NCI-H526 treated with DMSO at 0.1 percent for 48 hours (cell line): ENCODE results near the gene HLA-E.
"Not testable (repeated sequence)": the region's sequence is repeated elsewhere in the genome, so short reads cannot be mapped to it uniquely, and the experiment has no call there.

Experiments
- DNase-seq: peaks from one replicate; lab custom pipeline; 2025; lab: John Stamatoyannopoulos, UW

Gene HLA-E

DNA sequence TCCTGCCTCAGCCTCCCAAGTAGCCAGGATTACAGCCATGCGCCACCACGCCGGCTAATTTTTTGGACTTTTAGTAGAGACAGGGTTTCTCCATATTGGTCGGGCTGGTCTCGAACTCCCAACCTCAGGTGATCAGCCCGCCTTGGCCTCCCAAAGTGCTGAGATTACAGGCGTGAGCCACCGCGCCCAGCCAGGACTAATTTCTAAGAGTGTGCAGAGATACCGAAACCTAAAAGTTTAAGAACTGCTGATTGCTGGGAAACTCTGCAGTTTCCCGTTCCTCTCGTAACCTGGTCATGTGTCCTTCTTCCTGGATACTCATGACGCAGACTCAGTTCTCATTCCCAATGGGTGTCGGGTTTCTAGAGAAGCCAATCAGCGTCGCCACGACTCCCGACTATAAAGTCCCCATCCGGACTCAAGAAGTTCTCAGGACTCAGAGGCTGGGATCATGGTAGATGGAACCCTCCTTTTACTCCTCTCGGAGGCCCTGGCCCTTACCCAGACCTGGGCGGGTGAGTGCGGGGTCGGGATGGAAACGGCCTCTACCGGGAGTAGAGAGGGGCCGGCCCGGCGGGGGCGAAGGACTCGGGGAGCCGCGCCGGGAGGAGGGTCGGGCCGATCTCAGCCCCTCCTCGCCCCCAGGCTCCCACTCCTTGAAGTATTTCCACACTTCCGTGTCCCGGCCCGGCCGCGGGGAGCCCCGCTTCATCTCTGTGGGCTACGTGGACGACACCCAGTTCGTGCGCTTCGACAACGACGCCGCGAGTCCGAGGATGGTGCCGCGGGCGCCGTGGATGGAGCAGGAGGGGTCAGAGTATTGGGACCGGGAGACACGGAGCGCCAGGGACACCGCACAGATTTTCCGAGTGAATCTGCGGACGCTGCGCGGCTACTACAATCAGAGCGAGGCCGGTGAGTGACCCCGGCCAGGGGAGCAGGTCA, at the start of gene HLA-E:
TSS of gene HLA-E (plus strand) at position 429 of the 945 bp plus-strand sequence. CDS start at position 452, 23 bp downstream.
- peak; percentile 87 for DNase-seq

DNA sequence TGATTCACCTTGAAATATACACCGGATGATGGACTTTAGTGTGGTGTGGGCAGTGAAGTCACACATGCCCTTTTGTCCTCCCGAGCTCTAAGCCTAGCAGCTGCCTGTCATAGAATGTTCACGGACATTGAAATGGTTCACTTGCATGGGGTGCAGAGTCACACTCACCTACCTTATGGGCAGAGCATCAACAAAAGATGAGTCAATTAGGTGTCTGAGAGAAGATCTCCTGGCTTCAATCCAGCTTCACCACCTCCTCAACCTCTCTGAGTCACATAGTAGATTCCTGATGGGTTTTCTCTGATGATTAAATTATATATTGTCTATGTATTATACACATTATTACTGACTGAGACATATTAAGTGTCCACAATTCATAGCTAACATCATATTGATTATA, 48.1 kb upstream of the HLA-E start:
- no peak for DNase-seq

DNA sequence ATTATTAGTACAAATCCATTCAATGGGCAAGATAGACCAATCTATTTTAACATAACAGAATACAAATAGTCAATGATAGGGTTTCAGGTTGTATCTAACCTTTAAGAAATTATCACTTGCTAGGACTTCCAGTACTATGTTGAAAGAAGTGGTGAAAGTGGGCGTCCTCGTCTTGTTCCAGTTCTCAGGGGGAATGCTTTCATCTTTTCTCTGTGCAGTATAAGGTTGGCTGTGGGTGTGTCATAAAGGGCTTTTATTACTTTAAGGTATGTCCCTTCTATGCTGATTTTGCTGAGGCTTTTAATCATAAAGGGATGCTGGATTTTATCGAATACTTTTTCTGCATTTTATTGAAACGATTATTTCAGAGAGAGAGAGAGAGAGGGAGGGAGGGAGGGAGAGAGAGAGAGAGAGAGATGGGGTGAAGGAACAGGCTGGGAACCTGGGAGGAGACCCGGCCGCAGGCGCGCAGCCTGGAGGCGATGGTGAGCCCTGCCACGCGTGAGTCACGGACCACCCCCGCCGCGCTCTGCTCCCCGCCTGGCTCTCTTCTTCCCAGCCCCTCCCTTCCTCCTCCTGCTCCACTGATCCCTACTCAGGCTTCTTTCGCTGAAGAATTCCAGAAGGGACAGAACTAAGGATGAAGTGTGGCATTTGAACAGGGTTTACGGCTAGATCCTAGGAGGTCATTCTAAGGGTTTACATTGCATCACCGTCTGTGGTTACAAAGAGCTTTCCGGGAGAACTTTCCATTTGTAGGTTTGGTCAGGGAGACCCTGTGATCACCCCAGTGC, 45.5 kb upstream of the HLA-E start:
- no peak for DNase-seq

DNA sequence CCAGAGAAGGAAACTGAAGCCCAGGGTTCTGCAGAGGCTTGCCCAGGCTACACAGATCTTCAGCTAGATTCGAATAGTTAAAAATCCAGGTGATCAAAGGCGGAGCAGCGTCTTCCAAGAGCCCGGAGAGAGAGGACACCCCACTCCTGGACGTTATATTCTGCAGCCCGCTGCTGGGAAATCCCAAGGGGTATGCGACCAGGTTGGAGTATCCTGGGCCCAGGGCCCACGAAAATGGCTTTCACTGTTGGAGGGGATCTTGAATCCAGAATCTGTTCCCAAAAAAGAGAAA, 44.9 kb upstream of the HLA-E start:
- DNase-seq = no peak

DNA sequence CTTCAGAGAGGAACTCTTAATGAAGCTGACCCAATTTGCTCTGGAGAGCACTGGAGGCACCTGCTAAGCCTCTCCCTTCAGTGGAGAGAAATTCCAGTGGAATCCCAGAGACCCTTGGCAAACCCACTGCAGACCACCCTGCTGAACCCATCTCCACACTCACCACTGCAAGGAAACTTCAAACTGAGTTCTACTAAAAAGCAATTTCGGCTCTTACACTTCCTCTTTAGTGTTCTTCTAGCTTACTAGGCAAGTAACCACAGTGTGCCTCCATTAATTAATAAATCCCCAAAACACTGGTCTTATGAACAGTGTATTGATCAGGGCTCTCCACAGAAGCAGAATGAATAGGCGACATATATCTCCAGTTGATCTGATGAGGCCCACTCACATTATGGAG, 43.0 kb upstream of the HLA-E start:
- DNase-seq = no peak

DNA sequence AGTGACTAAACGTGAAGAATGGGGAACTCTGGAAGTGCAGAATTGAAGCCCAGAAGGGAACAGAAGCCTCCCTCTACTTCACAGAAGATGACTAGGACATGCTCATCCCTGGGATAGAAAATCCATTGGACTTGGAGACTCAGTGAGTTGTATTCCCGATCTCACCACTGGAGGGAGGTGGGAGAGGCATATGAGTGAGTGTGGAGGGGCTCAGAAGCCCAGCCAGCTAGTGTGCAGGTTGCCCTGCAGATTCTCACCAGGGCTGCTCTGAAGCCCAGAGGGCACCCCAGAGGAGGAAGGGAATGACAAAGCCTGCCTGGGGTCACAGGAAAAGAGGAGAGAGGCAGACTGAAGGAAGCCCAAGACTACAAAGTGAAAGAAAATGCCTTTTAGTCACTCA, 42.1 kb upstream of the HLA-E start:
- no peak for DNase-seq

DNA sequence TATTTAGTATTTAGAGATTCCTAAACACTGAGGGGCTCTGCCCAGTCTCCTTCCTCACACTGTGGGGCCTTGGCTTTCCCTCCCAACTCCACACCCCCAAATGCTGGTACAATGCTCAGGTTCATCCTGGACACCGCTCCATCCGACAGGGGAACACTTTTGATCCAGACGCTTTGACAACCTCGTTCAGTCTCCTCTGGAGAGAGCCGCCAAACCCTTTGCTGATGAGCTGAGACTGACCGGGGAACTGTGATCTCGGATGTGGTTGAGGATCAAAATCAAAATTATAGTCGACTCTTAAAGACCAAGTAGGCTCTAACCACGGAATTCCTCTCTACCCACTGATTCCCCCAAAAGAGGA, 38.8 kb upstream of the HLA-E start:
- DNase-seq = no peak

DNA sequence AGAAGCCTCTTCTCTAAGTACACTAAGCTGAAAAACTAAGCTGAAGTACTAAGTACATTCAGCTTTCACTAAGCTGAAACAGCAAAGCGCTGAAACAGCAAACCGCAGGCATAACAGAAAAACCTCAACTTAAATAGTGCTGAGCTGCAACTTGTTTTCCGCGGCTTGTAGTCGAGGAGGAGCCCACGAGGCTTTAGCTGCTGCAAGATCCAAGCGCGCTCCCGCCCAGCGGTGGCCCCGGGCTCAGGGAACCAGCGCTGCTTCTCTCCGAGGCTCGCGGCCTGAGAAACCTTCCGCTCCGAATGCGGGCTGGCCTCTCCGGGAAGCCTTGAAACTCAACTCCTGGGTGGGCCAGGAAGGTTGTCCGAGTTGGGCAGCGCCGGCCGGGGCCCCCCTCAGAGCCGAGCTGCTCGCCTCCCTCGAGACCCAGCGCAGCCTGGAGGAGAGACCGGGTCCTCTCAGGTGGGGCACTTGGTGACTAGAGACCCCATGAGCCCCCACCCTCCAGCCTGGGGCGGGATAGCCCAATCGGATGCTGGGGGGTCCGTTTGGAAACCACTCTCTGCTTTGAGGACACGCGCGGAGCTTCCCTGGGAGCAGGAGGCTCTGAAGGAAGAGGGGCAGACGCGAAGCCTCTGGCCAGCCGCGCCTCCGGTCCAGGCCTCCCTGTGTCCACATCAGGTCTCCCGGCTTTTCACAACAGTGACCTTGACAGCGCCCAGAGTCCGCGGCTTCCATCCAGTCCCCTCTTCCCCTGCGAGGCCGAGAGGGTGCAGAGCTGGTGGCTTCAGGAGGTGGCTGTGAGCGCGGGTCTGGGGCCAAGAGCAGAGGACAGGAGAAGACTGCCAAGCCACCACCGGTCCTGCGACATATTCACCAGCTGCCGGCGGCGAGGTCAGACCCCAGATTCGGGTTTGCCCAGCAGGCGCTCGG, 38.1 kb upstream of the HLA-E start:
- DNase-seq = no peak

DNA sequence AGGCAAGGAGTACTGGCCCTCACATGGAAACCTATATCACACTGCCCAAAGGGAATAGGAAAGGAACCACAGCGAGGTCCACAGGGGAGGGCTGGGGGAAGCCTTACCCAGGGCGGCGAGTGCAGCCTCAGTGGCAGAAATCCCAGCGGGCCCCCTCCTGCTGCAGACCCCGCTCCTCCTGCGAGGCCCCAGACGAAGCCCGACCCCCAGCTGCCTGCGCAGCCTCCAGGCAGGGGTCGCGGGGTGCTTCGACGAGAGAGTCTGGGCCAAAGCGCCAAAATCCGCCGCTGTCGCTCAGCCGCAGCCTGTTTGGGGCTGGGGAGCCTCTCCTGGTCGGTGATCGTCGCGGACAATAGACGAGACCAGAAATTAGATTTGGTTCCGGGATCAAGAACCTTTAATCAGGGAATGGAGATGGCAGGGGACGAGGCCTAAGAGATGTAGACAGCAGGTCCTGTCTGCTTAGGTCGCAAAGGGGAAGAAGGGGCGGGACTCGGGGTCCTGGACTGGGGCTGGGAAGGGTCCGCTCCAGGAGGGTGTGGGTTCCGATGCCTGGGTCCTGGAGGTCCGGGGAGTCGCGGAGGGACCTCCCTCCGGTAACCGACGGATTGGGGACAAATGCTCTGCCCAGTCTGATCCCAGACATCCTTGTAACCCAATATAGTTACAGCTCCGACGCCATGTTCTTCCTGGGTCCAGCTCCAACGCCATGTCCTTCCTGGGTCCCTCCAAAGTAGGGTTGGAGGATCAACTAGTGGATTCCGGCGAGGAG, 36.4 kb upstream of the HLA-E start:
- no peak for DNase-seq

DNA sequence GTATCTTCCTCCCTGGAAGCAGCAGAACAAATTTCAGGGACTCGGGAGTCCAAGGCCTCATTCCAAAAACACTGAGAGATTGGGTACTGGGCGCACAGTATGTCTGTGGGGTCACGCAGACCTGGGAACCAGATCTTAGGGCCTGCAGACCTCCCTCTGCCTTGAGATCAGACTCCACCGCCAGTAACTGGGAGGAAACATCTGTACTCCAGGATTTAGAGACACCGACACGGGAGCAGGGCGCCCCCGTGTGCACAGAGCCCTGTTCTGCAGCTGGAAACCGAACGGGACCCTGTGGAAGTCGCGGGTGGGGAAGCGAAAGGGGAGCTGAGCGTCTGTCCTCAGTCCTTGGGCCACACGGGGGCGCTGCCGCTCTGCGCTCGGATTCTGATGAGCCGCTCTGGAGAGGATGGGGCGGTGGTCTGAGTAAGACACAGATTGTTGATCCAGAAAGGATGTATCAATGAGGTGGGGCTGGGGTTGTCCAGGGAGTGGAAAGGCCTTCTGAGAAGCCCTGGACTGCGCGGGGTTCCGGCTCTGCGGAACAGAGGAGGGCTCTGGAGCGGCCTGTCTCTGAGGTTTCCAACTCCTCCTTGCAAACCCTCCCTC, 35.7 kb upstream of the HLA-E start:
- DNase-seq = peak; percentile 56

DNA sequence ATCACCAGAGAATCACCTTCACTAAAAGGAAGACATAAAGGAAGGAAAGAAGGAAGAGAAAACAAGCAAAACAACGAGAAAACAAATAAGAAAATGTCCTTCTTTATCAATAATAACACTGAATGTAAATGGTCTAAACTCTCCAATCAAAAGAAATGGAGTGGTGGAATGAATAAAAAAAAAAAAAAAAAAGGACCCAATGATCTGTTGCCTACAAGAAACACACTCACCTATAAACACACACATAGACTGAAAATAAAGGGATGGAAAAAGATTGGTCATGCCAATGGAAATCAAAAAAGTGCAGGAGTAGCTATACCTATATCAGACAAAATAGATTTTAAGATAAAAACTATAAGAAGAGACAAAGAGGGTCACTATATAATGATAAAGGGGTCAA, 30.2 kb upstream of the HLA-E start:
- DNase-seq = no peak

DNA sequence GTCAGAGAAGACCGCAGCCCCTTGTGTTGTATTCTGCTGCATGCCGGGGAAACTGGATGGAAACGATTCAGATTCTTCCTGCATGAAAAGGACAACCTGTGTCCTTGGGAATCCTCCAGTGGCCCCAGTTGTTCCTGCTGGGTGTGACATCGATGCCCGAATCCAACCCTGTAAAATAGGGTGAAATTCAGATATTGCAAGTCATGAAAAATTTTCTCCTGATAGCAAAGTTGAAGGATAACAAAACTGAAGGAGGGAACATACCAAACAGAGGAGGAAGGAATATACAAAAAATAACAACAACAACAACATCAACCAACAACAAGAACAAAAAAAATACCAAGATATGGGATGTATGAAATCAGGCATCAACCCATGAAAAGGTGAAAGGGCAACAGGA, 28.3 kb upstream of the HLA-E start:
- no peak for DNase-seq

DNA sequence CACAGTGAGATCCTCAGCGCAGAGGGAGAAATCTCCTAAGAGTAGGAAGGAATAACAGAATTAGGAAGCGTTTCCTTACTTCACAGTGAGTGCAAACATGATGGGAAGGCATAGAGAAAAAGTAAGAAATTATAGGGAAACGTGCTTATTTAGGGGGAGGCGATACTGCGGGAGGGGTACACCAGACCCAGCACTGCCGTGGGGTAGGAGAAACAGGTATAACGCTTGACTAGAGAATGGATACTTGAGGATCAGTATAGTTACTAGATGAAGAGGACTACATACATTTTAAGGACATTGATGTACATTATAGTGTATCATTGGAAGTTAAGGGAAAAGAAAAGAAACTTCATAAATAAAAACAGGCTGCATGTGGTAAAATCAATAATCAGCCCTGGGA, 26.8 kb upstream of the HLA-E start:
- DNase-seq = no peak

DNA sequence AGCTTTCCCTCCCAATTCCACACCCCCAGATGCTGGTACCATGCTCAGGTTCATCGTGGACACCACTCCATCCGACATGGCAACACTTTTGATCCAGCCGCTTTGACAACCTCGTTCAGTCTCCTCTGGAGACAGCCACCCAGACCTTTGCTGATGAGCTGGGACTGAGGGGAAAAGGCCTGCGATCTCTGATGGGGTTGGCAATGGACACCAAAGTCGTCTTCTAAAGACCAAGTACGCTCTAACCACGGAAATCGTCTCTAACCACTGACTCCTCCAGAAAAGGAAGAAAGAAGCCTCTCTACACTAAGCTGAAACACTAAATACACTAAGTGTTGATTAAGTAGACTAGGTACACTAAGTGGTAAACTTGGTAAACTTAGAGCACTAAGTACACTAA, 26.1 kb upstream of the HLA-E start:
- DNase-seq = no peak

DNA sequence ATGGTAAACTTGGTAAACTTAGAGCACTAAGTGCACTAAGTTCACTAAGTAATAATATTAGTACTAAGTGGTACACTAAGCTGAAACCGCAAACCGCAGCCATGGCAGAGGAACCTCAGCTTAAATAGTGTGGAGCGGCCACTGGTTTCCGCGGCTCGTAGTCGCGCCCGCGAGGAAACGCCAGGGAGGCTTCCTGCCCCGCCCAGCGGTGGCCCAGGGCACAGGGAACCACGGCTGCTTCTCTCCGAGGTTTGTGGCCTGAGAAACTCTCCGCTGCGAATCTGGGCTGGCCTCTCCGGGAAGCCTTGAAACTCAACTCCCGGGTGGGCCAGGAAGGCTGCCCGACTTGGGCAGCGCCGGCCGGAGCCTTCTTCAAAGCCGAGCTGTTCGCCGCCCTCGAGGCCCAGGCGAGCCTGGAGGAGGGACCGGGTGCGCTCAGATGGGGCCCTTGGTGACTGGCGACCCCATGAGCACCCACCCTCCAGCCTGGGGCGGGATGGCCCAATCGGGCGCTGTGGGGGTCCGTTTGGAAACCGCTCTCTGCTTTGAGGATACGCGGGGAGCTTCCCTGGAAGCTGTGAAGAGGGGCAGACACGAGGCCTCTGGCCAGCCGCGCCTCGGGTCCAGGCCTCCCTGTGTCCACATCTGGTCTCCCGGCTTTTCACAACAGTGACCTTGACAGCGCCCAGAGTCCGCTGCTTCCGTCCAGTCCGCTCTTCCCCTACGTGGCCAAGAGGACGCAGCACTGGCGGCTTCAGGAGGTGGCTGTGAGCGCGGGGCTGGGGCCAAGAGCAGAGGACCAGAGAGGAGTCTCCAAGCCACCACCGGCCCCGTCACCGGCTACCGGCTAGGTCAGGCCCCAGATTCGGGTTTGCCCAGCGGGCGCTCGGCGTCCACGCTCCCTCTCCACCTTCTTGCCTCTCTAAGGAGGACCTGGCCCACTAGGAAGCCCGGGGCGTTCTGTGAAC, 25.4 kb upstream of the HLA-E start:
- no peak for DNase-seq

DNA sequence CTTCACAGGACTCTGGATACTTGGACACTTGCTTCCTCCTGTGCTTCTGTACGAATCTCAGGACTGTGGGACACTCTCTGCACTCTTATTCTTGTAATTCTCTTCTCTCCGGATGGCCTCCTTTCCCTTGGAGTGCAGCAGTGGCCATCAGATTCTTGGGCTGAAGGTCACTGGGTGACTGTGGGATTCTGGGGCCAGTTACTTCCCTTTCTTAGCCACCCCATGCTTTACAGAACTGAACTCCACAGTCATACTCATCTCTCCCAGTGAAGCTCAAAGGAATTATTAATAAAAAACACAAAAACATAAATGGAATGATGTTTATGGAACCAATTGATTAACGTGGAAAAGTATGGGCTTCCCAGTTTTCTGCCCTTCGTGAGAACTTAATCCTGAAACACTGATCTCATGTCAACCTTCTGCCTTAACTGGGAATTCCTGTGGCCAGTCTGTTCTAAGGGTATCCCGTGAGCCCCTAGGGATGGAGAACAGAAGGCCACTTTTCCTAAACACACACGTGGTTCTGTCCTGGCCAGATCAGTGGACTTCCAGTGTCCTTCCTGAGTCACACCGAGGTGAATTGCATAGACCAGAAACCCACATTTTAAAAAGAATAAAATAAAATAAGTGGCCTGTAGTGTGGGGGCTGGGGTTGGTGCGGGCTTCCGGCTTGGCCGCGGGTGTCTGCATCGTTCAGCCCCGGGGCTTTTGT, 23.6 kb upstream of the HLA-E start:
- DNase-seq = no peak

DNA sequence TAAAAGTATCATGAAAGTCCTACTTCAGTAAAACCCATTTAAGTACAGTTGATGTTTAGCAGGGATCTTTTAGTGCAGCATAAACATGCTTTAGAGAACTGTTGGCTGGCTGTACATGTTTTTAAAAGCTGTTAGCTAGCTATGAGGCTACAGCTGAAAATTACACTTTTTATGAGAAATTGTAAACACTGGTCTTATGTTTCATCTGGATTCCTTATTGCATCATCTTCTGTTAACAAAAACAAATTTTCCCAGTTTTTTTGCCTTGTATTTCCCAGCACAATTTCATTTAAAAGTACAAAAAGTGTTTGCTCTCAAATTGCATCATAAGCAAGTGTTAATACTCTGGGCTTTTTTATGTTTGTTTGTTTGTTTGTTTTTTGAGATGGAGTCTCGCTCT, 18.3 kb upstream of the HLA-E start:
- no peak for DNase-seq

DNA sequence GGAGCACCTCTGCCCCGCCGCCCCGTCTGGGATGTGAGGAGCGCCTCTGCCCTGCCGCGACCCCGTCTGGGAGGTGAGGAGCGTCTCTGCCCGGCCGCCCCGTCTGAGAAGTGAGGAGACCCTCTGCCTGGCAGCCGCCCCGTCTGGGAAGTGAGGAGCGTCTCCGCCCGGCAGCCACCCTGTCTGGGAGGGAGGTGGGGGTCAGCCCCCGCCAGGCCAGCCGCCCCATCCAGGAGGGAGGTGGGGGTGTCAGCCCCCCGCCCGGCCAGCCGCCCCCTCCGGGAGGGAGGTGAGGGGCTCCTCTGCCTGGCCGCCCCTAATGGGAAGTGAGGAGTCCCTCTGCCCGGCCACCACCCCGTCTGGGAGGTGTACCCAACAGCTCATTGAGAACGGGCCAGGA, 14.2 kb upstream of the HLA-E start:
- DNase-seq = not testable (repeated sequence)

DNA sequence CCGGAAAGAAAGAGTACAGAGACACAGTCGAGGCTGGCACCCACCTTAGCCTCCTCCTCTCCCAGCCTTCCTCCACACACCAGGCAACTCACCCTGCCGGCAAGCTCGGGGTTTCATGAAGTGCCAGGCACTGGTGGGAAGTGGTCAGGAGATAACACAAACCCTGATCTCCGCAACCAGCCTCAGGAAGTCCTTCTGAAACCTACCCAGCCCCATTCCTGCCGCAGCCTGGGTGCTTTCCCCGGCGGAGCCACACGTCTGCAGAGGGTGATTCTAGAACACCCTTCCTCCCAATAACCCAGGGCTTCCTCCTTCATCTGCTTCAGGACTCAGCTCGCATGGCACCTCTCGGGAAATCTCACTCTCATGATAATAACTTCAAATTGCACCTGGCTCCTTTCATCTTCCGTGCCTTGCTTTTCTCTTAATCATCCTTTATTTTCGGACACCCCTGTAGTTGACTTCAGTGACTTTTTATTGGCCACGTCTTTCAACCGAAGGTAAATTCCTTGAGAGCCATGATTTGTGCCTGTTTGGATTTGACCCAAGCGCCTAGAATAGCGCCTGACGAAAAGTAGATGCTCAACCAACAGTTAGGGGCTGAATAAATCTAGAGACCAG, 8.7 kb upstream of the HLA-E start:
- no peak for DNase-seq
